ENCODE results near the gene CKLF. TPM values are rescaled to one million over a fixed set of nuclear protein-coding genes. Genes with fewer than 3 reads are reported as not detected.
"Not testable (repeated sequence)": the region's sequence is repeated elsewhere in the genome, so short reads cannot be mapped to it uniquely, and the experiment has no call there.

The CKLF gene
- polyA plus RNA-seq, 1 donor = 30.9 TPM

DNA sequence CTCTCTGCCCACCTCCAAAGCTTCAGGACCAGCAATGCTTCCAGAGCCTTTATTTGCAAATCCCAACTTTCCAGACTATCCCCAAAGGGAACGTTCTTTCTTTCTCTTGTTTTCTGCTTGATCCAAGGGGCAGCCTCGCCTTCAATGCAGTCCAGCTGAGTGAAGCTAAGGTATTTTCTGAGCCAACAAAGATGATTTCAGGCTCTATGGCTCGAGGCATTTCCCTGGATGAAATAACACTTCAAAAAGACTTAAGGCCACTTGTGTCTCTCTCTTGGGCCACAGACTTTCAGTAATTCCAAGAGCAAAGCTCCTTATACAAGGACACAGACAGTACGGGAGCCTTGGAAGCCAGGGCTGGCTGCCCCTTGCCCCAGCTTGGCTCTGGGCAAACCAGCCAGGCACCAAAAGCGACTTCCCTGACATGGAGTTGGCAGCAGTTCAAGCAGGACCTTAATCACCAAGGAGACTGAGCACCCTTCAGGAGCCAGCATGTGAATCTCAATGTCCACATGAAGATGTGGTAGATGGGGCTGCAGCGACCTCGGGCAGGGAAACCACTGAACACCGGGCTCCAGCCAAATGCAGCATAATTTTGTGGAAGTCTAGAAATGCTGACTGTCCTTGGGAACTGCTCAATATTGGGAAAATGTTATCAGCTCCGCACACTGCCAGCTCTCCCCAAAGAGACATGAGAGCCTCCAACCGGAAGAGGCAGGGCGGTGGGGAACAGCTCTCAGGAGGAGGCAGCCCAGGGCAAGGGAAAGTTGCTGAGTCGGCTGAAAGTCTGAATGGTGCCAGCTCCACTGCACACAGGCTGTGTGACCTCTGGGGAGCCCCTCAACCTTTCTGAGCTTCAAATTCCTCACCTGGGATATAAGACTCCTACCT lies 41.4 kb upstream of the CKLF start:
- peaks cover 42% of the 10 kb centered on the region for H3K36me3 ChIP-seq (ENCODE audit: control insufficient read depth, insufficient read depth, low read length)
- WGBS (ENCODE audit: insufficient coverage, low lambda C conversion rate) = no CpG with 5 or more reads among the region's 12 CpGs
- no peak overlapping the region for H3K27ac ChIP-seq (ENCODE audit: low read length)

DNA sequence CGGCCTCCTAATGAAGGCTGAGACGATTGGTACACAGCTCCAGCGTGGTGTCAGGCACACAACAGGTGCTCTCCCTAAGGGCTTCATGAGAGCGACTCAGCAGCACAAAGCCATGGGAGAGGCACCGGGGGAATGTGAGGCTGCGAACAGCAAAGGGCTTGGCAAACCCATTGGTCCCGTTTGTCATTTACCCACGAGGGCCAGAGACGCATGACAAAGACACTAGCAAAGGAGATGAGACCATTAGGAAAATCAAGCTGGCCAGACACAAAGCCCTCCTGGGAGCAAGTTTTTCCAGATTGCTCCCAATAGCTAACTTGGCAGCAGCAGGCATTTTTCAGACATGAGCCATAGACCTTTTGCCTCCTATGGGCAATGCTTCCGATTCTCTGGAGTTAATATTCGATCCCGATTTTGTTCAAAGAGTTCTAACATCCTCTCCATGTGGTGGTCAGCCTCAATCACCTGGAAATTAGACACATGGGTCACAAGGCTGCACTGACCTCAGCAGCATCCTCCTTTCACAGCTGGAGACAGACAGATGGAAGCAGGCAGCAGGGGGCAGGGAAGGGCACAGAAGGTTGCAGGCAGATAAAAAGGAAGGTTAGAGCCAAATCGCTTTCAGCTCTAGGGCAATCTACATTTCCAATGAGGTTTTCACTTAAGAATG lies 40.6 kb upstream of the CKLF start:
- no peak for DNase-seq
- Histone ChIP-seq H3K27ac (ENCODE audit: low read length) (no peak overlapping the region), H3K9me3 (ENCODE audit: control insufficient read depth, low read depth, low read length) (no peaks in the 10 kb centered on the region), H3K4me3 (ENCODE audit: low read length) (no peak overlapping the region), H3K4me1 (ENCODE audit: control insufficient read depth, insufficient read depth, low read length) (peaks cover 11% of the 10 kb centered on the region), H3K36me3 (ENCODE audit: control insufficient read depth, insufficient read depth, low read length) (peaks cover 46% of the 10 kb centered on the region), H3K27me3 (ENCODE audit: control insufficient read depth, insufficient read depth, low read length) (no peaks in the 10 kb centered on the region)
- no CpG with 5 or more reads among the region's 13 CpGs for WGBS (ENCODE audit: insufficient coverage, low lambda C conversion rate)

More for the DNA sequence above, 41.4 kb upstream of the CKLF start:
- DNase-seq = no peak
- Histone ChIP-seq H3K4me3 (ENCODE audit: low read length) (no peak overlapping the region), H3K27me3 (ENCODE audit: control insufficient read depth, insufficient read depth, low read length) (no peaks in the 10 kb centered on the region), H3K9me3 (ENCODE audit: control insufficient read depth, low read depth, low read length) (no peaks in the 10 kb centered on the region), H3K4me1 (ENCODE audit: control insufficient read depth, insufficient read depth, low read length) (peaks cover 4% of the 10 kb centered on the region)

DNA sequence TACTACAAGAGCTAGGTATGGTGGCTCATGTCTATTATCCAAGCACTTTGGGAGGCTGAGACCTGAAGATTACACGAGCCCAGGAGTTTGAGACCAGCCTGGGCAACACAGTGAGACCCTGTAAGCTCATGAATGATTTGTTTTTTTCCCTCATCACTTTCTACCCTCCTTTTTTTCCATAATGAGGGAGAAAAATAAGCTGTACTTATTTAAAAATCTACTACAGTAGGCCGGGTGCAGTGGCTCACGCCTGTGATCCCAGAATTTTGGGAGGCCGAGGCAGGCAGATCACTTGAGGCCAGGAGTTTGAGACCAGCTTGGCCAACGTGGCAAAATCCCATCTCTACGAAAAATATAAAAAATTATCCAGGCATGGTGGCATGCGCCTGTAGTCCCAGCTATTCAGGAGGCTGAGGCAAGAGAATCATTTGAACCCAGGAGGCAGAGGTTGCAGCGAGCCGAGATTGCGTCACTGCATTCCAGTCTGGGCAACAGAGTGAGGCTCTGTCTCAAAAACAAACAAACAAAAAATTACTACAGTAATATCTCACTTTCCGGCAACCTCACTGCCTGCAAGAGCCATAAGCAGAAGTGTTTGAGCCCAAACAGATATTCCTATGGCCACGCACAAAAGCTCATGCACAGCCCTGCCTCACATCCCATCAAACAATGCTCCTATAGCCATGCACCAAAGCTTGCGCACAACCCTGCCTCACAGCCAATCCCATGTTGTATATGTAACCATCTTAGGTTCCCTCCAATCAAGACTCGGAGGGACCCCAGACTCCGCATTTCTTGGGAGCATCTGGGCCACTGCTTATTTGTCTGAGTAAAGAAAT lies 39.9 kb upstream of the CKLF start:
- Histone ChIP-seq H3K36me3 (ENCODE audit: control insufficient read depth, insufficient read depth, low read length) (peaks cover 46% of the 10 kb centered on the region), H3K4me3 (ENCODE audit: low read length) (no peak overlapping the region), H3K27me3 (ENCODE audit: control insufficient read depth, insufficient read depth, low read length) (no peaks in the 10 kb centered on the region), H3K9me3 (ENCODE audit: control insufficient read depth, low read depth, low read length) (no peaks in the 10 kb centered on the region), H3K4me1 (ENCODE audit: control insufficient read depth, insufficient read depth, low read length) (peaks cover 17% of the 10 kb centered on the region), H3K27ac (ENCODE audit: low read length) (no peak overlapping the region)
- no peak for DNase-seq
- WGBS (ENCODE audit: insufficient coverage, low lambda C conversion rate) = 100% methylated on average over 1 of the region's 15 CpGs

DNA sequence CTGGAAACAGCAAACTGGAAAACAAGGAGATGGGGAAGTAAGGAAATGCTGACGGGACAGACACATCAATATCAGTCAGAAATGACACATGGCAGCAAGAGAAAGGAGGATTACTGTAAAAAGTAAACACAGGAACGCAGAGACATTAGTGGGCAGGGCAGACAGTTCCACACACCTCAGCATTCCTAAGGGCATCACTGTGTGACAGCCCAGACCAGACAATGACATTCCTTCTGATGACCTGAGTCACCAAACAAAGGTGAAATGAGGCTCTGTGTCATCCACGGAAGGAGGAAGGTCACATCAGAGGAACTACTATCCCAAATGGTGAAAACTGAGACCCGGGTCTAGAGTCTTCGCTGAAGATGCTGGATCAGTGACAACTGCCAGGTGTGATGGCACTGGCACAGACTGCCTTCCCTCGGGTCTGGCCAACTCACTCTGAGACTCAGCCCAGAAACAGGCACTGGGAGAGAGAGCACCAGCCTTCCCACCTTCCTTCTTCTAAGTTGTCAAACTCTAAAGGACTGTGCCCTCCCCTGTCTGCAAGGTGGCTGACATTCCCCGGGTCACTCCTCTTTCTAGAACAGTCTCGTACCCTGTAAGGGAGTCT lies 39.2 kb upstream of the CKLF start:
- Histone ChIP-seq H3K27ac (ENCODE audit: low read length) (no peak overlapping the region), H3K4me3 (ENCODE audit: low read length) (no peak overlapping the region), H3K27me3 (ENCODE audit: control insufficient read depth, insufficient read depth, low read length) (no peaks in the 10 kb centered on the region), H3K36me3 (ENCODE audit: control insufficient read depth, insufficient read depth, low read length) (peaks cover 46% of the 10 kb centered on the region), H3K4me1 (ENCODE audit: control insufficient read depth, insufficient read depth, low read length) (peaks cover 24% of the 10 kb centered on the region), H3K9me3 (ENCODE audit: control insufficient read depth, low read depth, low read length) (no peaks in the 10 kb centered on the region)
- DNase-seq = no peak
- 80% methylated on average over 1 of the region's 8 CpGs for WGBS (ENCODE audit: insufficient coverage, low lambda C conversion rate)

DNA sequence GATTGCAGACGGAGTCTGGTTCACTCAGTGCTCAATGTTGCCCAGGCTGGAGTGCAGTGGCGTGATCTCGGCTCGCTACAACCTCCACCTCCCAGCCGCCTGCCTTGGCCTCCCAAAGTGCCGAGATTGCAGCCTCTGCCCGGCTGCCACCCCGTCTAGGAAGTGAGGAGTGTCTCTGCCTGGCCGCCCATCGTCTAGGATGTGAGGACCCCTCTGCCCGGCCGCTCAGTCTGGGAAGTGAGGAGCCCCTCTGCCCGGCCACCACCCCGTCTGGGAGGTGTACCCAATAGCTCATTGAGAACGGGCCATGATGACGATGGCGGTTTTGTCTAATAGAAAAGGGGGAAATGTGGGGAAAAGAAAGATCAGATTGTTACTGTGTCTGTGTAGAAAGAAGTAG lies 38.0 kb upstream of the CKLF start:
- DNase-seq; H3K4me3 ChIP-seq (ENCODE audit: low read length); H3K27ac ChIP-seq (ENCODE audit: low read length); H3K9me3 ChIP-seq (ENCODE audit: control insufficient read depth, low read depth, low read length); H3K27me3 ChIP-seq (ENCODE audit: control insufficient read depth, insufficient read depth, low read length): not testable (repeated sequence)
- H3K36me3 ChIP-seq (ENCODE audit: control insufficient read depth, insufficient read depth, low read length) = peaks cover 43% of the 10 kb centered on the region
- H3K4me1 ChIP-seq (ENCODE audit: control insufficient read depth, insufficient read depth, low read length) = peaks cover 24% of the 10 kb centered on the region
- no CpG with 5 or more reads among the region's 17 CpGs for WGBS (ENCODE audit: insufficient coverage, low lambda C conversion rate)

- not testable (repeated sequence) for DNase-seq; H3K9me3 ChIP-seq (ENCODE audit: control insufficient read depth, low read depth, low read length); H3K27me3 ChIP-seq (ENCODE audit: control insufficient read depth, insufficient read depth, low read length); H3K4me3 ChIP-seq (ENCODE audit: low read length); H3K27ac ChIP-seq (ENCODE audit: low read length)
- WGBS (ENCODE audit: insufficient coverage, low lambda C conversion rate) = no CpG with 5 or more reads among the region's 10 CpGs
- peaks cover 24% of the 10 kb centered on the region for H3K4me1 ChIP-seq (ENCODE audit: control insufficient read depth, insufficient read depth, low read length)
- H3K36me3 ChIP-seq (ENCODE audit: control insufficient read depth, insufficient read depth, low read length) = peaks cover 41% of the 10 kb centered on the region
Measured at GRCh38 chr16:66514980-66515595, 37.3 kb upstream of the CKLF start.

- no peak for DNase-seq
- Histone ChIP-seq H3K27me3 (ENCODE audit: control insufficient read depth, insufficient read depth, low read length) (no peaks in the 10 kb centered on the region), H3K36me3 (ENCODE audit: control insufficient read depth, insufficient read depth, low read length) (peaks cover 38% of the 10 kb centered on the region), H3K4me3 (ENCODE audit: low read length) (no peak overlapping the region), H3K4me1 (ENCODE audit: control insufficient read depth, insufficient read depth, low read length) (peaks cover 24% of the 10 kb centered on the region), H3K27ac (ENCODE audit: low read length) (peak overlapping the region; percentile 81), H3K9me3 (ENCODE audit: control insufficient read depth, low read depth, low read length) (no peaks in the 10 kb centered on the region)
- no CpG with 5 or more reads among the region's 12 CpGs for WGBS (ENCODE audit: insufficient coverage, low lambda C conversion rate)
Measured at GRCh38 chr16:66515596-66516508, 36.5 kb upstream of the CKLF start.

DNA sequence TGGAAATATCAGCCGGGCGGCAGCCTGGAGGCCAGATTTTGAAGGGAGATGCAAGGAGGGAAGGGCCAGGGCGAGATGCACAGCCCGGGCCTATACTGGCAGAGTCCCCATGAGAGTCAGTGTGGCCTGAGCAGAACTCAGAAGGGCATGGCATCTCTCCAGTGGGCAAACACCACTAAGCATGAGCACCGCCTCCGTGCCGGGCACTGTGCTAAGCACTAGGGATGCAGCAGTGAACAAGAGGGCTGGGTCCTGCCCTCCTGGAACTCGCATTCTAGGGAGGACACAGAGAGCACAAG lies 35.9 kb upstream of the CKLF start:
- no peaks in the 10 kb centered on the region for H3K9me3 ChIP-seq (ENCODE audit: control insufficient read depth, low read depth, low read length)

More for the DNA sequence above, 35.9 kb upstream of the CKLF start:
- peaks cover 33% of the 10 kb centered on the region for H3K36me3 ChIP-seq (ENCODE audit: control insufficient read depth, insufficient read depth, low read length)
- DNase-seq = no peak
- H3K27ac ChIP-seq (ENCODE audit: low read length) = peak overlapping the region; percentile 81
- no CpG with 5 or more reads among the region's 8 CpGs for WGBS (ENCODE audit: insufficient coverage, low lambda C conversion rate)
- no peaks in the 10 kb centered on the region for H3K27me3 ChIP-seq (ENCODE audit: control insufficient read depth, insufficient read depth, low read length)
- peaks cover 28% of the 10 kb centered on the region for H3K4me1 ChIP-seq (ENCODE audit: control insufficient read depth, insufficient read depth, low read length)
- no peak overlapping the region for H3K4me3 ChIP-seq (ENCODE audit: low read length)
